GM21737 (cell line): ENCODE results near the gene ABCC8.

ENCODE experiments used
- ATAC-seq: cut with Tn5 transposase; IDR thresholded peaks from one replicate; pipeline ENCODE4 v1.9.1; 2021; ENCODE audit warnings: mild to moderate bottlenecking, moderate library complexity; ENCODE audit not compliant: unreplicated experiment

Gene ABCC8

DNA sequence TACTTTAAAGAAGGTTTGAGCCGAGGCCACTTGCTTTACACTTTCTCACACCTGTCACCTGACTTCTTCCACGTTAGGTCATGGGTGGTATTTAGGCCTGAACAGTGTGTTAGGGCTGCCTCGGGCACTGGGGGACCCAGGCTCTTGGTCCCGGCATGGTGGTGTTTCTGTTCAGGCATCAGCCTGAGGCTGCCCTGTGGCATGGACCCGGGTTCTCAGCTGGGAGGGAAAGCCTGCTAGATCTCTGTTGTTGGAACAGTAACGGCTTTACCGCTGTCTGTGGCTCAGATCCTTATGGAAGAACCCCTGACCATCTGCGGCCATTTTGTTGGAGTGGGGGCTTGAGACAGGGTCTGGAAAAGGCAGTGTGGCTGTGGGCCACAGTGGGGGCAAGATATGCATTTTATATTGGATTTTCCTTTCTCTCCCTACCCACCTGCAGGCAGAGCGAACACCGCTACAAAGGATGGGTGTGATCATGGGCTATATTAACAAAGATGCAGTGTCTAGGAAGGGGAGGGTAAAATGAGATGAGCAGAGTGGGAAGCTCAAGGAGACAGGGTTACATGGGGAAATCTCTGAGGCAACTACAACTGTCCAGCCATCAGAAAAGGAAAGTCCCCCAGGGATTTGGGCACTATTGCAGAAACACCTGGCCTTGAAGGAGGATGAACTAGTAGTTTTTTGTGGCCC, 86.5 kb downstream of the ABCC8 start:
- ATAC-seq: no peak

DNA sequence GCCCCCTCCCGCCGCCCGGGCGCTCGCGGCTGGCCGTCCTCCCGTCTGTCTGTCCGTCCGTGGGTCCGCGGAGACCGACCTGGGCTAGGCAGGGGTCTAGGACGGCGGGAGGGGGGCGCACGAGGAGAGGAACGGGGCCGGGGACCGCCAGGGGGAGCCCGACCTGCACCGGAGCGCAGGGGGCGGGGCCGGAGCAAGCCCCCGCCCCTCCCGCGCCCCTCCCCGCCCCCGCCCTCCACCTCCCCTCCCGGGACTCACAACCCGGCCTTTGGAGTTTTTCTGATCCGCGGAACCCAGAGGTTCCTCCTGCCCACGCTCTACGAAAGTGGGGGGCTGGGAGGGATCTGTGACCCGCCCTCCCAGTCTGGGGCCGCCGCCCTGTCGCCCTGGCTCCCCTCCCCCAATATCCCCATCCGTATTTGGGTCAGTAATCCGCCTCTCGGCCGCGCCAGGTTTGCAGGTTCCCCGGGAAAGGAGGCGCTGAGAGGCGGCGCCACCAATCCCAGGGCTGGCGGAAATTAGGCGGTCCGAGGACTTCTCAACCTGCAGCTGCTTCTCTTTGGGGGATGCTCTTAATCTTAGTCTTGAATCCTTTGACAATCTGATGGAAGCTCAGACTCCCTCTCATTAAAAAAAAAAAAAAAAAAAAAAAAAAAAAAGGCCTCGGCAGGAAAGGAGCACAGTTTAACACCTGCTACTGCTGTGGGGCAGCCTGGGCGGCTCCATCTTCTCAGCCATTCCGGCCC, 87.3 kb downstream of the ABCC8 start:
- peak; percentile 61 for ATAC-seq

DNA sequence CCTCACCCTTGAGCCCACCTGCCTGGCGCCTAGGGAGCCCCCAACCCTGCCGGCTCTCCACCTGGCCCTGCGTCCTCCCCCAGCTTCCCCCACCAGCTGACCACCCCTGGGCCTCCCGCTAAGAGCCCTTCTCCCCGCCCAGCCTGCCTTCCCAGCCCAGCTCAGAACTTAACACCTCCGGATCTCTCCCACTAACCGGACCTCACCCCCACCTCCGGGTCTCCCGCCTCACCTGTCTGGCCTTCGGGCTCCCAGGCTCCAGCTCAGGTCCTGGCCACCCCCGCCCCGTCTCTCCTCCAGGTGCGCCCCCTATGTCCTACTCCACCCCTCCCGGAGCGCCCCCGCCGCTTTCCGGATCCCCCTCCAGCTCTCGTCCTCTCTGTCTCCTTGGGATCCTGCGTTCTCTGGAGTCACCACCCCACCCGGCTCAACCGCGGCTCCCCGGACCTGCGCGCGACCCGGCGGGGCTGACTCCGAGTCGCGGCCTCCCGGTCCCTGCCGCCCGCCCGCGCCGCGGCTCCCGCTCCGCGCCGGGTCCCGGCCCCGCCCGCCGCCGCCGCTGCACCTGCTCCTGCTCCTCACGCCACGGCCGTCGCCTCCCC, 87.9 kb downstream of the ABCC8 start, which contains the start of gene KCNJ11:
Gene KCNJ11, minus strand, starts transcription at position 51 of the 602 bp plus-strand sequence. CDS start 568 bp downstream, outside the sequence.
- peak; percentile 43 for ATAC-seq

DNA sequence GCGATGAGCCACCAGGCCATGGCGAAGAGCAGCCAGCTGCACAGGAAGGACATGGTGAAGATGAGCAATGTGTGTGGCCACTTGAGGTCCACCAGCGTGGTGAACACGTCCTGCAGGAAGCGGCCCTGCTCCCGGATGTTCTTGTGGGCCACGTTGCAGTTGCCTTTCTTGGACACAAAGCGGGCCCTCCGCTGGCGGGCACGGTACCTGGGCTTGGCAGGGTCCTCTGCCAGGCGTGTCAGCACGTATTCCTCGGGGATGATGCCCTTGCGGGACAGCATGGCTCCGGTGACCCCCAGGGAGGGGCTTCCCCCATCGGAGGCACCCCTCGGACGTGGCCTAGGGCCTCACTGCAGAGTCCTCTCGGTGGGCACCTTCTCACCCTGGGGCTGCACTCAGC, 88.8 kb downstream of the ABCC8 start:
- no peak for ATAC-seq

DNA sequence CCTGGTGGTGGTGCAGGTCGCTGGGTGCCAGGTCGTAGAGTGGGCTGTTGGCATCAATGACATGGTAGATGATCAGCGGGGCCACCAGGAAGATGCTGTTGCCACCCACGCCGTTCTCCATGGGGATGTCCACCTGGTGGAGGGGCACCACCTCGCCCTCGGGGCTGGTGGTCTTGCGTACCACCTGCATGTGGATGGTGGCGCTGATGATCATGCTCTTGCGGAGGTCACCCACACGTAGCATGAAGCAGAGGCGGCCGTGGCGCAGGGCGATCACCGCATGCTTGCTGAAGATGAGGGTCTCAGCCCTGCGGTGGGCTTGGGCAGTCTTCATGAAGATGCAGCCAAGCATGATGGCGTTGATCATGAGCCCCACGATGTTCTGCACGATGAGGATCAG, 89.4 kb downstream of the ABCC8 start:
- ATAC-seq: no peak

DNA sequence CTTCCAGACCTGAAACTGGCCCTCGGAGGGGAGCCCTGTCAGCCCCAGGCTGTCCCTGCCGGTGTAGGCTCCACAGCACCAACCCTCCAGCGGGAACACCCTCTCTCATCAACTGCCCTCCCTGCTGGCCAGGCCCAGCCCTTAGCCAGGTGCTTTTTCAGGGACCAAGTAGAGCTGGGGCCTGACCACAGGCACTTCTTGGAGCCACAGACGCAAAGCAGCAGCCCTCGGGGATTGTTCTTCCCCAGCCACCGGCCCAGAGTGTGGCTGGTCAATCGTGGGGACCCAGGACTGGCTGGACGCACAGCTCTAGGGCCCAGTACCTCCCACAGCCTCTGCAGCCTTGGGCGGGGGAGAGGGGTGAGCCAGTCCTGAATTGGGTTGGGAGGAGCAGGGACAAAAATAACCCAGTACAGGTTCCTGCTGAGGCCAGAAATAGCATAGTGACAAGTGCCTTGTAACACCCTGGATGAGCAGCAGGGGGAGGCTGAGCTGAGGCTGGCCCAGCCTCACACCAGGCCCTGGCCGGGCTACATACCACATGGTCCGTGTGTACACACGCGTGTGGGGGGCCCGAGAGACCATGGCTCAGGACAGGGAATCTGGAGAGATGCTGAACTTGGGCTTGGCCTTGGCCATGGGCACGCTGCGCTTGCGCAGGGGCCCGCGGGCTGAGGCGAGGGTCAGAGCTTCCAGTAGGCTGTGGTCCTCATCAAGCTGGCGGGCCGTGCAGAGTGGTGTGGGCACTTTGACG, 90.1 kb downstream of the ABCC8 start:
- peak; percentile 45 for ATAC-seq

DNA sequence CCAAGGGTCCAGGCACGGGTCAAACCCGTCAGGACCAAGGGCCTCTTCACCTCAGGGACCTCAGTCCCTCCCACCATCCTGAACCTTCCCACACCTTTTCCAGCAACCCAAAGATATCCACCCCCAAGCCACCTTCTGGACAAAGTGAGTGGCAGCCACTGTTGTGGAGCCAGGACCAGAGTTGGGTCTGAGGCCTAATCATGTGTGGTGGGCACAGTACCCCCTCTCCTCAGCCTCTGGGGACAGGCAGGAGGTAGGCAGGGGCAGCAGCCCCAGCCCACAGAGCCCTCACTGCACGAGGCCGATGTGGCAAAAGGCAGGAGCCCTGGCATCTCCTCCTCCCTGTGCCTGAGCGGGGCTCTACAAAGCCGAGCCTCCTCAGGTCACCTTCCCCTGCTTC, 90.7 kb downstream of the ABCC8 start:
- no peak for ATAC-seq

DNA sequence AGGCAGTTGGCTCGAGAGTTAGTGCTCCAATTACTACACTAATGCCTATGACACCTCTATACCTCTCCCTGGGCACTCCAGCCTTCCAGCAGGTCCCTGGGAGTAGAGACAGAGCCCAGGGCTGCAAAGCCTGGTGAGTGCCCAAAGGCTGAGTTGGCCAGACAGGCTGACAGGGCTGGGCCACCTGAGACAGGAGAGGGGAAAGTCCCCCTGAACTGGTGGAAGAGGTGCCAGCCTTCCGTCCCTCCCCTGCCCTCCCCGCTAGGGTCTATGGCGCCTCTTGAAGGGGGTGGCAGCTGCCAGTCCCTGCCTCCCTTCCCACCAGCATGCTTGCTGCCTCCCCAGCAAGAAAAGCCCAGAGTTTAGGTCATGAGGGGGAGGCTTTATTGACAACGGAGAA, 91.2 kb downstream of the ABCC8 start:
- ATAC-seq: no peak

DNA sequence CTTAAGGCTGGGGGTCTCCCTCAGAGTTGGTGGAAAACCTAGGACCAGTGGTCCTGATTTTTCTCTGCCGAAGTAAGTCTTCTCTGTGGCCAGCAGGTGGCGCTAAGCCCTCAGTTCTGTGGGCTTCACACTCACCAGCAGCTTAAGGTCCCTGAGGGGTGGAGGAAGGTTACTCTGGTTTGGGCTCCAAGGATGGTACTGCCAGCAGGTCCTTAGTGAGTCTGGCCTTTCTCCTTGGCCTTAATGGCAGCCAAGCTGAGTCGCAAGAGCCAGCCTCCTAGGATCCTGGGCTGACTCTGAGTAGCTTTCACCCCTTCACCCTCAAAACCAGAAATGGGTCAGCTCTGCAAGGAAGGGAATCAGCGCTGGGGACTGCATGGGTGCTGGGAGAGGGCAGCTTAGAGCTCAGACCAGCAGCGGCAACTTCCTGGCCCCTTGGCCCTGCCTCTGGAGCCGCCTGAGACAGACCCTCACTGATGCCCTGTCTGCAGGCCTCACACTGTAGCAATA, 92.6 kb downstream of the ABCC8 start:
- ATAC-seq: no peak

DNA sequence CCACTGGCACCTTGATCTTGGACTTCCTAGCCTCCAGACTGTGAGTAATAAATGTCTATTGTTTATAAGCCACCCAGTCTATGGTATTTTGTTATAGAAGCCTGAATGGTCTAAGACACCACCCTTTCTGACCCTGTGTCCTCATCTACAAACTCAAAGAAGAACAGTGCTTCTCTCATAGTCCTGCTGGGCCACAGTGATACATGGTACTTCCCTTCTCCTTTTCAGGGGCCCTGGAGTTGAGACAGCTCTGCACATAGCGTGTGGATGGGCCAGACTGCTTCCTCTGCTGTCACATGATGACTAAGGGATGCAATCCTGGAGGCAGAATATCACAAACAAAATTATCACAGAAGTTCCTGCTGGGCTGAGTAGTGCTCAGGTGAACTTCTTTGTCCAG, 93.2 kb downstream of the ABCC8 start:
- no peak for ATAC-seq

DNA sequence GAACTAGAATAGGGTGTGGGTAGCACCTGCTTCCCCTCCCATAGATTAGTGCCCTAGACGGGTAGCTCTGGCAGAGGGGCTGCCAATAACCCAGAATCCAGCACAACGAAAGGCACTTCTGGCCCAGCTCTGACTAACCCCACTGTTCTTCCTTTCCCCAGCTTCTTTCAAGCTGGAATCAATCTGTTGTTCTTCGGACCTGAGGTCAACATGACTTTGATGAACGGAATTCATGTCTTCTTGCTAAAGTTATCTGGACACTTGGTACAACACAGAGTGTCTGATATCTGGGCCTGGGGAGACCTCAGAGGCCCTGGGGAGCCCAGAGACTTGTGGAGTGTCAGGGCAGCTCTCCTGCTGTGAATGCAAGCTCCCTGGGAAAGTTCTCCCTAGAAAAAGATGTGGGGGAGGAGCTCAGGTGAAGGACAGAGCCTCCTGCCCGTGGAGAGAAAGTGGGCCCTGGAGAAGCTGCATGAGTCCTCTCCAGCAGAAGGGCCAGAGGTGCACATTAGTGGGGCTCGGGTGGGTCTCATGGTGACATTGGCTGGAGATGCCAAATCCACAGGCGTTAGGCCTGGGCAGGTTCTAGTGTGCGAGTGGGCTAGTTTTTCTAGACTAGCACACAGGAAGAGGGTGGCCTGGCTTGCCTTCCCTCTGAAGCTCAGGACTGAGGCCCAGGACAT, 94.5 kb downstream of the ABCC8 start:
- no peak for ATAC-seq

DNA sequence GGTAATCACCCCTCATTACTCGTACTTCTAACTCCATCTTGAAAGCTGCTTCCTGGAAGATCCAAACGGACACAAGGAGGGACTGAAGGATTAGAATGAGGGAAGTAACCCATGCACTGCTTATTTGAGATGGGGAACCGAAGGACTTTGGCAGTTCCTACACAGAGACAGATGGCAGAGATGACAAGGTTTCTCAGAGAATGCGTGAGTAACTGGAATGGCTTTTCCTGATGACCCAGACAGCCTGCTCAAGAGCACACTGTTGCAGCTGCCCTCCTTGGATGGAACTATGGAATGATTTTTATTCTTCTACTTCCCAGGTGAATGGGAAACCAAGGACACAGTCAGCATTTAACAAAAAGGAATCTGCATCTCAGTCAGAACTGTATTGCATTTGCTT, 95.5 kb downstream of the ABCC8 start:
- no peak for ATAC-seq

DNA sequence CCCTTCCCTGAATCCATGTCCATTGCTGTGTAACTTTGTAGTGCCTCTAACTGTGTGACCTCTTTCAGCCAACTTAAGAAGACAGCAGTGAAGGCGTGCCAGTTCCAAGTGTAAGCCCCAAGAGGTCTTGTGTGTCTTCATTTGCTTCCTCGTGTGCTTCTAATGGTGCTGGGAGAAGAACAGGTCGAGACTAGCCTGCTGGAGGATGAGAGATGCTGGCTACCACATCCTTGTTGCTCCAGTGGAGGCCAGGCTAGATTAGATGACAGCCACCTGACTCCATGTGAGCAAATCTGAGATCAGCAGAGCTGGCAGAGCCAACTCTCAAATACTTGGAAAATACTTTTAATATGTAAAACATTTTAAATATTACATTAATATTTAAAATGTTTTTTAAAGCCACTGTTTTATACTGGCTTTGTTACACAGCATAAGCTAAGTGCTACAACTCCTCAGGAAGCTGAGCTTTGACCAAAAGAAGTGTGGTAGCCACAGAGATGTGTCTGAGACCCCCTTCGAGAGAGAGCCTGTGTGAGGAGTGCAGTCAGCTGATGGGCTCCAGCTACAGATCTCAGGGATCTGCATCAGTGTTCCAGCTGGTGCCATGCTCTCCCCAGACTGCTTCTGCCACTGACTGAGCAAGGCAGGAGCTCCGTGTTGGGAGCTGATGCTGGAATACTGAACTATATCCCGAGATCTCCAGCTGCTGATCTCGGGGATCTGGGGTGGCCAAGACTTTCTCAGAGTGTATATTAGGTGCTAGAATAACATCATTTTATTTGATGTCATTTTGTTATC, 97.1 kb downstream of the ABCC8 start:
- ATAC-seq: no peak

DNA sequence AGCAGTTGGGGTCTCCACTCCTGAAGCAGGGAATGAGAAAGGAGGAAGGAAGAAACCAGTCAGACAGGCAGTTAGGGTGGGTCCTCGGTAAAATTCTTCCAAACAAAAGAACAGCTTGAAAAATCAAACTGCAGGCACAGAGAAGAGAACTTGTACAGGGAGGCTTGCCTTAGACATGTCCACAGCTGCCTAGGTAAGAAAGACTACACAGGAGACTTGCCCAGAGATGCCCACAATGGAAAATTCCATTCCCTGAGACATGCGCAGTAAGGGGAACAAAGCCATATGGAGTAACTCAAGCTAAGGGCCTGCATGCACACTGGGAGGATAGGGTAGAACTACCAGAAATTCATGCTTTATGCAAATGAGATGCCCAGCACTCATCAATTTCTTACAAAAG, 98.0 kb downstream of the ABCC8 start:
- ATAC-seq: no peak

DNA sequence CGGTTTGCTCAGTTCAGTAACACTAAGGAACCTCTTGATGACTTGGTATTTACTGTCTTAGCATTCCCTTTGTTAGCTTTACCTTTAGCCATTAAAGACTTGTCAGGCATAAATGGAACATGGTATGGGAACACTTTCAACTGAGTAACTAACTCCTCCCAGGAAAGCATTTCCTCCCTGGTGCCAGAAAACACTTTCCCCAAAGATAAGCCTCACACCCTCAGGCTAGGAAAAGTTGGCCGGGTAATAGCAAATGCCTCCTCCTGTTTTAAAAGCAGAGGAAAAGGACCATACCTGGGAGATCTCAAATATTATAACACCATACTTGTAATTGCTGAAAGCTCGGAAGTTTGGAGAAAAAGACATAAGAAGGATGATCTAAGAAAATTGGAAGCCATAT, 100.2 kb downstream of the ABCC8 start:
- ATAC-seq: no peak

DNA sequence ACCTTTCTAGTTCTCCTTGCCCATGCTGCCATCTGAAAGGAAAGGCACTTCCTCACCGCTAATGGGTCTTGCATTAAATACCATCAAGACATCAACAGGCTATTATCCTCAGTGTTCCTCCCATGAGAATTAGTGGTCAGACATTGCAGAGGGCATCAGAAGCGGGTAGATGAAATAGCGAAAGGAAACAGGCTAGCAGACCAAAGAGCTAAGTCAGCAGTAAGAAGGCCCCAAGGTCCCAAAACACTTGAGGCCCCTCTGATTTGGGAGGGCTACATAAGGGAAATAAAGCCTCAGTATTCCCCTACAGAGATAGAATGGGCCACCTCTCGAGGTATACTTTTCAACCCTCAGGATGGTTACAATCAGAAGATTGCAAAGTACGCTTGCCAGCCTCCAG, 101.1 kb downstream of the ABCC8 start:
- no peak for ATAC-seq

DNA sequence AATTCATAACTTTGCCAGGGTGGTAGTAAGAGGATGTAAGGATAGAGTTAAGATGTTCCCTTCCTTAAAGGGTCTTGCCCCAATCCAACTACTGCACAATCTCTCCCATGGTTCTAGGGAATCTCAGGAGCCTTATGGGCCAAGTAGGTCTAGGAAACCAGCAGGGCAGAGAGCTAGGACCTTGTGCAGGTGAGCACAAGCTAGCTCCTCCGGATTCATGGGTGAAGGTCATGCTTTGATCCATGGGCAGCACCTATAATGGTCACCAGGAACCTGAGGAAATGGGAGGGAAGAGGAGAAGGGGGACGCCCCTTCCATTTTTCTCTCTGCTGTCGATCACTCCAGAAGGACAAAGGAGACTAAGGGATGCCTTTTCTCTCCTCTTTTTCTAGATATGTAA, 105.0 kb downstream of the ABCC8 start:
- ATAC-seq: no peak

DNA sequence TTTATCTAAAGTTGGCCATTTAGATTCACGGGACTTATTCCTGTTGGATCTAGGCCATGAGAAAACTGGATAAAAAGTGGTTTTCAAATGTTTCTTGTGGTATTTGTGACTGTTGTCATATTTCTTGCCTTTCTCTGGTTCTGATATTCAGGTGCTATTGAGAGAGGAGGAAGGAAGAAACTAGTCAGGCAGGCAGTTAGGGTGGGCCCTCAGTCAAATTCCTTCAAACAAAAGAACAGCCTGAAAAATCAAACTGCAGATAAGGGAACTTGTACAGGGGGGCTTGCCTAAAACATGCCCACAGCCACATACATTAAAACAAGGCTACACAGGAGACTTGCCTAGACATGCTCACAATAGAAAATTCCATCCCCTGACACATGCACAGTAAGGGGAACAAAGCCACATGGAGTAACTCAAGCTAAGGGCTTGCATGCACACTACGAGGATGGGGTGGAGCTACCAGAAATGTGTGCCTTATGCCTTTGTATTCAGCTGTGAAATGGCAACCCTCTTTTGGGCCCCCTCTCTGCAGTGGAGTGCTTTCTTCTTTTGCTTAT, 106.9 kb downstream of the ABCC8 start:
- ATAC-seq: no peak

DNA sequence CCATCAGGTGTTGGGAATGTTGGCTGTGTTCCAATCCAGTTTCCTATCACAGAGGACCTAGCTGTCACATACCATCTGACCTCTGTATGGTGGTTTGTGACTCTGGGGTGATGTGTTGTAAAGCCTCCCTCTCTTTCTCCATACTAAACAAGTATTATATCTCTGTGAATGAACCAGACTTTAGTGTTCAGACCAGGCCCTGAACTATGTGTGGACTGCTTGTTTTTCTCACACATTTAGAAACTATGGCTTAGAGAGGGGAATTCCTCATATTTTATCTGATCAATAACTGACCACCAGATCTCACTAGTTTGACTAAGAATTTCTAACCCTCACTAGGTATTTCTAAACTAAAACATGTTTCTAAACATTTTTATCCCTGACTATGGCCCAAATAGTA, 107.6 kb downstream of the ABCC8 start:
- ATAC-seq: no peak

DNA sequence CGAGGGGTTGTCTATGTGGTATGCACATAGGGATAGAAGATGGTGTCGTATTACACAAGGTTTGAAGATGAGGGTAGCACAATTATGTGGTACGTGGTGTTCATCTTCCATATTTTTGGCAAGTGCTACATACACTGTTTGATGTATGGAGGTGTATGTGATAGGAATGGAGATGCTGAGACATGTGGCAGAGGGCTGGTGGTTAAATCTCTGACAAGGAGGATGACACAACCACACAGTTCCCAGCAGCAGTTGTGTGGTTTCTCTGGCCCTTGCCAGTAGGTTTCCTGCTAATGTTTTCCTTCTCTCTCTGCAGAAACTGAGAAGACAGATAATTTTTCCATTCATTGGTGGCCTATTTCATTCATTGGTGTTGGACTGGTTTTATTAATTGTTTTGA, 108.1 kb downstream of the ABCC8 start:
- no peak for ATAC-seq
